Fibroblast of lung (primary cell): ENCODE data around the gene WWOX.

ENCODE experiments used
- CTCF ChIP-seq, 2 donors: IDR thresholded peaks in 1 of 2; conservative IDR thresholded peaks in 1 of 2; 1 replicate in 1 of 2; 2 replicates in 1 of 2; pipeline ENCODE4 v1.5.1; 2011 to 2012; ENCODE audit warnings: low read length in 2 of 2, control low read depth in 1 of 2, inconsistent platforms in 1 of 2, low read depth in 1 of 2, mild to moderate bottlenecking in 1 of 2
- EZH2 ChIP-seq: IDR thresholded peaks from 2 replicates; pipeline ENCODE4 v1.5.1; 2012; ENCODE audit warnings: low read length, control low read depth, mild to moderate bottlenecking; ENCODE audit errors: missing control alignments

- TF ChIP-seq EZH2 (no peak), CTCF (conservative IDR thresholded peaks at IDR 0.05 in 1 of 2, IDR thresholded peaks at IDR 0.05 in 1 of 2; ENCODE audit: low read depth in 1 of 2, low read length in 2 of 2) (no peak)
Observed at GRCh38 chr16:78218279-78218678, 118.8 kb downstream of the WWOX start.
